NCI-H2081 treated with DMSO at 0.1 percent for 48 hours (cell line): Measurements from ENCODE around the gene MAML1.
A peak's percentile ranks its signal among the peaks of the same experiment; 100 is the strongest.
"Not testable (repeated sequence)": the region's sequence is repeated elsewhere in the genome, so short reads cannot be mapped to it uniquely, and the experiment has no call there.

Source experiments
- DNase-seq: peaks from one replicate; lab custom pipeline; 2025; lab: John Stamatoyannopoulos, UW

Gene MAML1

GRCh38 chr5:179732412-179732917 is at the start of gene MAML1:
TSS of gene MAML1 (plus strand) at chr5:179732822. CDS start at chr5:179733113, 291 bp downstream.
- DNase-seq, result peak; percentile 98

GRCh38 chr5:179689212-179689611 is 43.4 kb upstream of the MAML1 start:
- not testable (repeated sequence) for DNase-seq

- DNase-seq, result no peak
These were observed 38.1 kb upstream of the MAML1 start for GRCh38 chr5:179694561-179694960.

- no peak for DNase-seq
These were observed 36.0 kb upstream of the MAML1 start for GRCh38 chr5:179696603-179697002.

GRCh38 chr5:179697108-179697507 is 35.5 kb upstream of the MAML1 start:
- no peak for DNase-seq

- DNase-seq, result not testable (repeated sequence)
These were observed 35.1 kb upstream of the MAML1 start for GRCh38 chr5:179697543-179697942.

GRCh38 chr5:179697993-179698934 is 34.4 kb upstream of the MAML1 start:
- peak; percentile 82 for DNase-seq

- DNase-seq, result no peak
These were observed 33.5 kb upstream of the MAML1 start, which contains the start of gene CANX for GRCh38 chr5:179698935-179699615. TSS of gene CANX (plus strand) at chr5:179698967. CDS start at chr5:179705682, 6,715 bp downstream.

- DNase-seq, result no peak
These were observed 32.9 kb upstream of the MAML1 start for GRCh38 chr5:179699616-179700237.

- DNase-seq, result no peak
These were observed 32.2 kb upstream of the MAML1 start for GRCh38 chr5:179700401-179700918.

- no peak for DNase-seq
These were observed 16.3 kb upstream of the MAML1 start for GRCh38 chr5:179716286-179716685.

GRCh38 chr5:179720222-179720621 is 12.4 kb upstream of the MAML1 start:
- no peak for DNase-seq

- DNase-seq, result no peak
These were observed 8.5 kb upstream of the MAML1 start for GRCh38 chr5:179724163-179724562.

GRCh38 chr5:179727106-179727505 is 5.5 kb upstream of the MAML1 start:
- DNase-seq, result no peak

- DNase-seq, result no peak
These were observed 3.3 kb upstream of the MAML1 start for GRCh38 chr5:179729303-179729702.

GRCh38 chr5:179729727-179730126 is 2.9 kb upstream of the MAML1 start:
- DNase-seq, result no peak

- no peak for DNase-seq
These were observed 2.3 kb upstream of the MAML1 start for GRCh38 chr5:179730356-179730755.

GRCh38 chr5:179730852-179731251 is 1.8 kb upstream of the MAML1 start:
- DNase-seq, result no peak

GRCh38 chr5:179731791-179732411 is 721 bp upstream of the MAML1 start:
- DNase-seq, result no peak

- DNase-seq, result no peak
These were observed 523 bp downstream of the MAML1 start for GRCh38 chr5:179732918-179733771.

GRCh38 chr5:179733772-179734126 is 1.1 kb downstream of the MAML1 start:
- no peak for DNase-seq
